Hypothalamus (tissue), 51 donors: ENCODE data around the gene UBXN11.
A peak's percentile ranks its signal among the peaks of the same experiment; 100 is the strongest.
"Not testable (repeated sequence)": the region's sequence is repeated elsewhere in the genome, so short reads cannot be mapped to it uniquely, and the experiment has no call there.

Source experiments
- DNase-seq, 51 donors: peaks; one replicate each; lab custom pipeline; 2025; lab: John Stamatoyannopoulos, UW

Gene UBXN11

GRCh38 chr1:26337206-26337535, 30.7 kb upstream of the UBXN11 start:
- no peak for DNase-seq

- DNase-seq = peak in 3 of 51 donors; percentile 5 to 12 (median 5)
Measured at GRCh38 chr1:26336477-26337205, 30.2 kb upstream of the UBXN11 start.

- DNase-seq = peak in 2 of 51 donors; percentile 7 to 14
Measured at GRCh38 chr1:26335774-26336476, 29.5 kb upstream of the UBXN11 start.

GRCh38 chr1:26333312-26333711, 26.9 kb upstream of the UBXN11 start:
- not testable (repeated sequence) for DNase-seq

- DNase-seq = no peak
Measured at GRCh38 chr1:26330276-26330675, 23.8 kb upstream of the UBXN11 start.

GRCh38 chr1:26329380-26329779, 22.9 kb upstream of the UBXN11 start:
- not testable (repeated sequence) for DNase-seq

- no peak for DNase-seq
Measured at GRCh38 chr1:26328597-26328996, 22.2 kb upstream of the UBXN11 start.

GRCh38 chr1:26327956-26328362, 21.5 kb upstream of the UBXN11 start:
- DNase-seq = no peak

GRCh38 chr1:26324550-26324949, 18.1 kb upstream of the UBXN11 start:
- no peak for DNase-seq

- no peak for DNase-seq
Measured at GRCh38 chr1:26323382-26323781, 16.9 kb upstream of the UBXN11 start.

GRCh38 chr1:26322042-26322331, 15.6 kb upstream of the UBXN11 start:
- DNase-seq = no peak

GRCh38 chr1:26321315-26322041, 15.0 kb upstream of the UBXN11 start:
- peak; percentile 22 to 92 (median 72) for DNase-seq

- DNase-seq = no peak
Measured at GRCh38 chr1:26320896-26321295, 14.5 kb upstream of the UBXN11 start.

GRCh38 chr1:26318338-26319064, 12.1 kb upstream of the UBXN11 start:
- peak in 6 of 51 donors; percentile 3 to 33 (median 7) for DNase-seq

- no peak for DNase-seq
Measured at GRCh38 chr1:26317612-26318337, 11.3 kb upstream of the UBXN11 start, which contains the start of gene CD52. TSS of gene CD52 (plus strand) at chr1:26317958. CDS start at chr1:26318018, 60 bp downstream.

- no peak for DNase-seq
Measured at GRCh38 chr1:26317146-26317545, 10.7 kb upstream of the UBXN11 start.

GRCh38 chr1:26315874-26316850, 9.7 kb upstream of the UBXN11 start:
- no peak for DNase-seq

GRCh38 chr1:26314501-26314900, 8.1 kb upstream of the UBXN11 start:
- DNase-seq = no peak
